H9 (cell line): Measurements from ENCODE around the gene ADARB2. TPM values are rescaled to one million over a fixed set of nuclear protein-coding genes. Genes with fewer than 3 reads are reported as not detected.

Experiments
- DNase-seq: peaks from one replicate; pipeline ENCODE4 v3.0.0-alpha.2; 2017
- H2AFZ ChIP-seq: one replicate; pipeline ENCODE4 v1.6.1; 2013; ENCODE audit warnings: mild to moderate bottlenecking, low read length, control low read depth, moderate library complexity
- H2AK5ac ChIP-seq: 2 replicates; pipeline ENCODE4 v1.6.1; 2013; ENCODE audit warnings: low read length, control low read depth, mixed read lengths; ENCODE audit not compliant: insufficient read length
- H2BK120ac ChIP-seq: one replicate; pipeline ENCODE4 v1.6.1; 2013; ENCODE audit warnings: low read depth, mild to moderate bottlenecking, low read length, control low read depth, inconsistent platforms; ENCODE audit not compliant: poor library complexity, severe bottlenecking
- H2BK12ac ChIP-seq: 2 replicates; pipeline ENCODE4 v1.6.1; 2013; ENCODE audit warnings: low read length, control low read depth, mixed read lengths, low read depth; ENCODE audit not compliant: insufficient read length
- H2BK15ac ChIP-seq: 2 replicates; pipeline ENCODE4 v1.6.1; 2013; ENCODE audit warnings: low read depth, low read length, control low read depth
- H2BK20ac ChIP-seq: one replicate; pipeline ENCODE4 v1.6.1; 2013; ENCODE audit warnings: low read depth, mild to moderate bottlenecking, low read length, control low read depth, inconsistent platforms; ENCODE audit not compliant: poor library complexity, severe bottlenecking
- H2BK5ac ChIP-seq: 2 replicates; pipeline ENCODE4 v1.6.1; 2013; ENCODE audit warnings: low read length, control low read depth, mixed read lengths; ENCODE audit not compliant: insufficient read length
- H3K14ac ChIP-seq: 2 replicates; pipeline ENCODE4 v1.6.1; 2013; ENCODE audit warnings: low read length, control low read depth; ENCODE audit not compliant: insufficient read depth
- H3K18ac ChIP-seq: 2 replicates; pipeline ENCODE4 v1.6.1; 2013; ENCODE audit warnings: low read depth, mild to moderate bottlenecking, mixed read lengths, low read length, control low read depth; ENCODE audit not compliant: insufficient read length
- H3K23ac ChIP-seq: 2 replicates; pipeline ENCODE4 v1.6.1; 2013; ENCODE audit warnings: low read length, control low read depth, mixed read lengths, low read depth; ENCODE audit not compliant: insufficient read length
- H3K23me2 ChIP-seq: 2 replicates; pipeline ENCODE4 v1.6.1; 2013; ENCODE audit warnings: low read depth, mild to moderate bottlenecking, mixed read lengths, low read length, control low read depth; ENCODE audit not compliant: insufficient read length, poor library complexity, severe bottlenecking
- H3K27ac ChIP-seq: 2 replicates; pipeline ENCODE4 v1.5.1; 2013; ENCODE audit warnings: low read length, control low read depth, mixed read lengths, low read depth; ENCODE audit not compliant: insufficient read length
- H3K27me3 ChIP-seq: 2 replicates; pipeline ENCODE4 v1.6.1; 2013; ENCODE audit warnings: low read length, control low read depth, inconsistent platforms; ENCODE audit not compliant: insufficient read depth
- H3K4ac ChIP-seq: 2 replicates; pipeline ENCODE4 v1.6.1; 2013; ENCODE audit warnings: low read depth, mild to moderate bottlenecking, control low read depth, inconsistent platforms, low read length, moderate library complexity
- H3K4me1 ChIP-seq: 2 replicates; pipeline ENCODE4 v1.6.1; 2013; ENCODE audit warnings: low read length, control low read depth, inconsistent platforms; ENCODE audit not compliant: insufficient read depth
- H3K4me2 ChIP-seq: 2 replicates; pipeline ENCODE4 v1.6.1; 2013; ENCODE audit warnings: low read length, control low read depth, mixed read lengths; ENCODE audit not compliant: insufficient read length, insufficient read depth
- H3K56ac ChIP-seq: 2 replicates; pipeline ENCODE4 v1.6.1; 2013; ENCODE audit warnings: low read depth, mild to moderate bottlenecking, mixed read lengths, low read length, control low read depth; ENCODE audit not compliant: insufficient read length
- H3K79me1 ChIP-seq: 2 replicates; pipeline ENCODE4 v1.6.1; 2013; ENCODE audit warnings: low read depth, mild to moderate bottlenecking, moderate library complexity, low read length, control low read depth, inconsistent platforms; ENCODE audit not compliant: insufficient read depth, poor library complexity, severe bottlenecking
- H3K79me2 ChIP-seq: 2 replicates; pipeline ENCODE4 v1.6.1; 2013; ENCODE audit warnings: low read length, control low read depth, inconsistent platforms; ENCODE audit not compliant: insufficient read depth
- H3K9ac ChIP-seq: 2 replicates; pipeline ENCODE4 v1.6.1; 2013; ENCODE audit warnings: low read length, control low read depth, mixed read lengths; ENCODE audit not compliant: insufficient read length; ENCODE audit errors: extremely low read depth
- H3K9me3 ChIP-seq: one replicate; pipeline ENCODE4 v1.6.1; 2013; ENCODE audit warnings: low read depth, low read length, inconsistent platforms; ENCODE audit not compliant: control insufficient read depth
- H3T11ph ChIP-seq: one replicate; pipeline ENCODE4 v1.6.1; 2013; ENCODE audit warnings: mild to moderate bottlenecking, low read length, control low read depth, inconsistent platforms
- H4K20me1 ChIP-seq: one replicate; pipeline ENCODE4 v1.6.1; 2013; ENCODE audit not compliant: control insufficient read depth, insufficient read length, insufficient read depth
- H4K5ac ChIP-seq: 2 replicates; pipeline ENCODE4 v1.6.1; 2013; ENCODE audit warnings: low read depth, mild to moderate bottlenecking, mixed read lengths, low read length, control low read depth; ENCODE audit not compliant: insufficient read length
- H4K8ac ChIP-seq: replicated peaks from 2 replicates; pipeline ENCODE4 v1.6.1; 2013; ENCODE audit warnings: low read length, control low read depth, mixed read lengths, low read depth; ENCODE audit not compliant: insufficient read length
- H4K91ac ChIP-seq: 2 replicates; pipeline ENCODE4 v1.6.1; 2013; ENCODE audit warnings: low read depth, mild to moderate bottlenecking, moderate library complexity, mixed read lengths, low read length, control low read depth; ENCODE audit not compliant: insufficient read length
- H3K27ac Mint-ChIP-seq, 3 experiments: 2 replicates in 2 of 3; 3 replicates in 1 of 3; pipeline ENCODE4 v1.8.0; 2020 to 2021; ENCODE audit warnings: mixed read lengths in 3 of 3, mild to moderate bottlenecking in 1 of 3, moderate library complexity in 1 of 3
- H3K27me3 Mint-ChIP-seq: 2 replicates; pipeline ENCODE4 v1.8.0; 2021; ENCODE audit warnings: low read depth, mild to moderate bottlenecking, moderate library complexity, mixed read lengths
- H3K36me3 Mint-ChIP-seq, 3 experiments: 2 replicates in 2 of 3; 3 replicates in 1 of 3; pipeline ENCODE4 v1.8.0; 2020 to 2021; ENCODE audit warnings: low read depth in 3 of 3, mixed read lengths in 3 of 3; ENCODE audit not compliant: insufficient read depth in 1 of 3
- H3K4me1 Mint-ChIP-seq, 2 experiments: 2 replicates each; pipeline ENCODE4 v1.8.0; 2020; ENCODE audit warnings: mixed read lengths in 2 of 2
- H3K4me3 Mint-ChIP-seq, 2 experiments: 2 replicates in 1 of 2; 3 replicates in 1 of 2; pipeline ENCODE4 v1.8.0; 2020 to 2021; ENCODE audit warnings: mild to moderate bottlenecking in 2 of 2, mixed read lengths in 2 of 2, moderate library complexity in 1 of 2
- H3K9me3 Mint-ChIP-seq, 2 experiments: 2 replicates in 1 of 2; 3 replicates in 1 of 2; pipeline ENCODE4 v1.8.0; 2020; ENCODE audit warnings: mild to moderate bottlenecking in 2 of 2, mixed read lengths in 2 of 2, moderate library complexity in 1 of 2
- CTCF ChIP-seq: fragments of 200-600 bp; sonication (generic); conservative IDR thresholded peaks from 3 replicates; pipeline ENCODE4 v1.8.0; 2021; ENCODE audit warnings: antibody characterized with exemption, mild to moderate bottlenecking
- WGBS: extraction: QIAGEN DNeasy Blood & Tissue Kit; methylation state at CpG from one replicate; pipeline ENCODE4 v1.1.7; 2013; ENCODE audit warnings: missing lambda C conversion rate, low lambda C conversion rate, mixed read lengths; ENCODE audit not compliant: insufficient read length; ENCODE audit errors: extremely low coverage; 5-methylcytosine and 5-hydroxymethylcytosine counted together
- total RNA-seq: library from RNA; stranded (reverse); gene quantifications from 2 replicates; pipeline ENCODE4 v1.2.1, GENCODE V29; 2021

The ADARB2 gene
- total RNA-seq, 1 experiment from 2014 or later: 0.87 TPM

- H3K27me3 ChIP-seq: no peaks in the 10 kb centered on the region
- H3T11ph ChIP-seq: no peak overlapping the region
- no peak for TF ChIP-seq CTCF
- no peaks in the 10 kb centered on the region for H3K79me1 ChIP-seq
- H2AFZ ChIP-seq: no peak overlapping the region
- no peaks in the 10 kb centered on the region for H3K9me3 Mint-ChIP-seq
- H2BK20ac ChIP-seq: no peak overlapping the region
- H3K27me3 Mint-ChIP-seq: peaks cover 14% of the 10 kb centered on the region
- H4K5ac ChIP-seq: no peak overlapping the region
- H3K18ac ChIP-seq: no peak overlapping the region
- no peaks in the 10 kb centered on the region for H4K20me1 ChIP-seq
- DNase-seq: no peak
- H3K23me2 ChIP-seq: no peaks in the 10 kb centered on the region
- H3K4me2 ChIP-seq: no peak overlapping the region
- no peaks in the 10 kb centered on the region for H3K79me2 ChIP-seq
- no peak overlapping the region for H2BK12ac ChIP-seq
- H3K4me3 Mint-ChIP-seq: no peak overlapping the region
- H3K23ac ChIP-seq: no peak overlapping the region
- H2BK15ac ChIP-seq: no peak overlapping the region
- no CpG with 5 or more reads among the region's 16 CpGs for WGBS
- H3K56ac ChIP-seq: no peak overlapping the region
- H2BK120ac ChIP-seq: no peak overlapping the region
- H4K8ac ChIP-seq: no peak overlapping the region
- no peak overlapping the region for H3K27ac Mint-ChIP-seq
- H4K91ac ChIP-seq: no peak overlapping the region
- H3K36me3 Mint-ChIP-seq: no peaks in the 10 kb centered on the region
- H3K4ac ChIP-seq: no peak overlapping the region
- H3K4me1 Mint-ChIP-seq: no peaks in the 10 kb centered on the region
- no peak overlapping the region; the same call in 1 of the 2 replicates for H3K14ac ChIP-seq
- H2AK5ac ChIP-seq: no peak overlapping the region
- H3K4me1 ChIP-seq: no peaks in the 10 kb centered on the region
- no peak overlapping the region for H3K27ac ChIP-seq
- H3K9ac ChIP-seq: no peak overlapping the region
- no peaks in the 10 kb centered on the region for H3K9me3 ChIP-seq
- H2BK5ac ChIP-seq: no peak overlapping the region
Observed at GRCh38 chr10:1576467-1577372, 160.6 kb downstream of the ADARB2 start.
